RWPE1 (cell line): ENCODE data around the gene TAS2R20.

Experiments
- CTCF ChIA-PET: fragments of 350-600 bp; sonication (Branson Sonifier 250); formaldehyde crosslinking; extraction: SDS; loops from one replicate; lab custom pipeline; 2021; lab: Yijun Ruan, JAX
- POLR2A ChIA-PET: fragments of 400-600 bp; formaldehyde crosslinking; extraction: SDS; loops from one replicate; lab custom pipeline; 2020; ENCODE audit warnings: antibody characterized with exemption; ENCODE audit not compliant: low non-redundant PET; lab: Yijun Ruan, JAX
- DNase-seq: peaks from one replicate; pipeline ENCODE4 v3.0.0; 2012; ENCODE audit warnings: low spot score
- H3K27ac ChIP-seq: fragments of 450-650 bp; 2 replicates; pipeline ENCODE4 v1.5.1; 2017
- TF ChIP-seq, protein P1 (sequence below): fragments of 450-650 bp; conservative IDR thresholded peaks from 2 replicates; pipeline ENCODE4 v1.5.1; 2017; ENCODE audit warnings: low read depth, mild to moderate bottlenecking

Gene TAS2R20

DNA sequence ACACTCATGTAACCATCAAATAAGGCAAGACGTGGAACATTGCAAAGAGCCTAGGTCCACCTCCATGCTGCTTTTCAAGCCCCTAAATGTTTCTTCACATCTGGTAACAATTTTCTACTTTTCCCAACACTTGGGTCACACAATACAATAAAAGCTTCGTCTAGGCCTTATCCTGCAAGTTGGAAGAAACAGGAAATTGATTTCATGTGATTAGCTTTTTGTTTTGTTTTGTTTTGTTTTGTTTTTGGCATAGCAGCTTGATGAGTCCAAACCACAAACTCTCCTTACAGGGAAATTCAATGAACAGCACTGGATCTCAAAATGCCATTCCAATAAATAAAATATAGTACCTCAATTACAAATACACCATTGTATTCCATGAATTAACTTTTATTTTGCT is 30.7 kb downstream of the TAS2R20 start:
- TF ChIP-seq, protein P1, sequence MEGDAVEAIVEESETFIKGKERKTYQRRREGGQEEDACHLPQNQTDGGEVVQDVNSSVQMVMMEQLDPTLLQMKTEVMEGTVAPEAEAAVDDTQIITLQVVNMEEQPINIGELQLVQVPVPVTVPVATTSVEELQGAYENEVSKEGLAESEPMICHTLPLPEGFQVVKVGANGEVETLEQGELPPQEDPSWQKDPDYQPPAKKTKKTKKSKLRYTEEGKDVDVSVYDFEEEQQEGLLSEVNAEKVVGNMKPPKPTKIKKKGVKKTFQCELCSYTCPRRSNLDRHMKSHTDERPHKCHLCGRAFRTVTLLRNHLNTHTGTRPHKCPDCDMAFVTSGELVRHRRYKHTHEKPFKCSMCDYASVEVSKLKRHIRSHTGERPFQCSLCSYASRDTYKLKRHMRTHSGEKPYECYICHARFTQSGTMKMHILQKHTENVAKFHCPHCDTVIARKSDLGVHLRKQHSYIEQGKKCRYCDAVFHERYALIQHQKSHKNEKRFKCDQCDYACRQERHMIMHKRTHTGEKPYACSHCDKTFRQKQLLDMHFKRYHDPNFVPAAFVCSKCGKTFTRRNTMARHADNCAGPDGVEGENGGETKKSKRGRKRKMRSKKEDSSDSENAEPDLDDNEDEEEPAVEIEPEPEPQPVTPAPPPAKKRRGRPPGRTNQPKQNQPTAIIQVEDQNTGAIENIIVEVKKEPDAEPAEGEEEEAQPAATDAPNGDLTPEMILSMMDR, result no peak
- H3K27ac ChIP-seq, result no peak overlapping the region
- ChIA-PET CTCF (no interaction called here), POLR2A (no interaction called here)
- no peak for DNase-seq

- CTCF ChIA-PET, result no interaction called here
- TF ChIP-seq, protein P1, result no peak
- H3K27ac ChIP-seq, result no peak overlapping the region
- DNase-seq, result no peak
- POLR2A ChIA-PET, result no interaction called here
Measured at GRCh38 chr12:10966314-10966713, 31.8 kb downstream of the TAS2R20 start.

- ChIA-PET POLR2A (no interaction called here), CTCF (no interaction called here)
- TF ChIP-seq, protein P1, result no peak
- H3K27ac ChIP-seq, result no peak overlapping the region
- no peak for DNase-seq
Measured at GRCh38 chr12:10965476-10965875, 32.6 kb downstream of the TAS2R20 start.

GRCh38 chr12:10960211-10960610 is 37.9 kb downstream of the TAS2R20 start:
- DNase-seq, result no peak
- no peak overlapping the region for H3K27ac ChIP-seq
- POLR2A ChIA-PET, result no interaction called here
- CTCF ChIA-PET, result no interaction called here
- TF ChIP-seq, protein P1, result no peak

DNA sequence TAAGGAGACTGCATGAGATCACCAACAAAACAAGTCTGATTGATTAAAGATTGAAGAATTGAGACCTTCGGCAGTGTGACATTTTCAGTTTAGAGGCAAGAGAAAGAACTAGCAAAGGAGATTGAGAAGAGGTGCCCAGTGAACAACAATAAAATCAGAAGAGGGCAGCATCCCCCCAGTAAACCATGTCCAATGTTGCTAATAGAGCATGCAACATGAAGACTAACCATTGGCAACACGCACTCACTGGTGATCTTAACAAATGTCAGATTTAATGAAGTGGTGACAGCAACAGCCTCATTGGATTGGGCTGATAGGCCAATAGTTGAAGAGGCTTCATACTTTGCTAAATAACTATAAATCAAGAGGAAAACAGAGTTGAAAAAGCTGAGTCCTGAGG is 38.3 kb downstream of the TAS2R20 start:
- ChIA-PET CTCF (no interaction called here), POLR2A (no interaction called here)
- no peak for DNase-seq
- TF ChIP-seq, protein P1, result no peak
- no peak overlapping the region for H3K27ac ChIP-seq

DNA sequence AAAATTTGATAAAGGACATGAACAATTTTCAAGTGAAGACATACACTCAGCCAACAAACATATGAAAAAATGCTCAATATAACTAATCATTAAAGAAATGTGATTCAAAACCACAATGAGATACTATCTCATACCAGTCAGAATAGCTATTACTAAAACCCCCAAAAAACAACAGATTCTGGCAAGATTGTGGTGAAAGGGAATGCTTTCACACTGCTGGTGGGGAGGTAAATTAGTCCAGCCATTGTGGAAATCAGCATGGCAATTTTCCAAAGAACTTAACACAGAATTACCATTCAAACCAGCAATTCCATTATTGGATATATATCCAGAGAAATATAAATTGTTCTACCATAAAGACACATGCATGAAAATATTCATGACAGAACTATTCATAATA is 40.4 kb downstream of the TAS2R20 start:
- POLR2A ChIA-PET, result no interaction called here

More for the DNA sequence above, 40.4 kb downstream of the TAS2R20 start:
- CTCF ChIA-PET, result interaction anchor here (0.7 kb wide), 1 partner anchor 355 kb away, joined by 4 read pairs; no protein-coding TSS in a partner anchor
- no peak overlapping the region for H3K27ac ChIP-seq
- TF ChIP-seq, protein P1, result no peak
- DNase-seq, result no peak
